Measurements from ENCODE around the gene SORCS2.

- TF ChIP-seq GATA2 (IDR thresholded peaks at IDR 0.05; ENCODE audit: low read depth, low read length) (no peak), GATA3 (IDR thresholded peaks at IDR 0.05; ENCODE audit: low read depth, low read length) (no peak)
Observed at GRCh38 chr4:7620814-7621176, 428.5 kb downstream of the SORCS2 start.

Measured in SH-SY5Y (cell line).